Naive thymus-derived CD4-positive, alpha-beta T cell (primary cell): ENCODE data around the gene GRB10. TPM values are rescaled to one million over a fixed set of nuclear protein-coding genes. Genes with fewer than 3 reads are reported as not detected.

Source experiments
- ATAC-seq: fragments of 150-1000 bp; cut with Tn5 transposase; 2 replicates; pipeline ENCODE4 v1.10.0; 2021; ENCODE audit warnings: mild to moderate bottlenecking, moderate library complexity
- CTCF ChIA-PET: fragments of 350-600 bp; sonication (Branson Sonifier 250); formaldehyde crosslinking; loops from one replicate; lab custom pipeline; 2021; ENCODE audit warnings: antibody characterized with exemption; lab: Charles Lee
- POLR2A ChIA-PET: fragments of 350-600 bp; sonication (Branson Sonifier 250); formaldehyde crosslinking; loops from one replicate; lab custom pipeline; 2021; ENCODE audit warnings: antibody characterized with exemption, inconsistent platforms; lab: Charles Lee
- DNase-seq, 9 donors: peaks; one replicate each; pipeline versions ENCODE4 v3.0.0 to v3.0.0-alpha.2; 2020 to 2022; ENCODE audit warnings: mixed read lengths in 1 of 9
- H3K27ac ChIP-seq: one replicate; pipeline ENCODE4 v1.7.0; 2013; ENCODE audit warnings: mild to moderate bottlenecking, low read depth, low read length, moderate library complexity
- H3K27me3 ChIP-seq, 2 donors: one replicate each; pipeline ENCODE4 v1.7.0; 2013; ENCODE audit warnings: low read length in 2 of 2, mild to moderate bottlenecking in 2 of 2, moderate library complexity in 2 of 2; ENCODE audit not compliant: control insufficient read depth in 2 of 2, insufficient read depth in 2 of 2
- H3K36me3 ChIP-seq, 3 experiments: 1 replicate in 2 of 3; 2 replicates in 1 of 3; pipeline ENCODE4 v1.7.0; 2013; ENCODE audit warnings: low read length in 3 of 3, mild to moderate bottlenecking in 3 of 3, moderate library complexity in 1 of 3; ENCODE audit not compliant: insufficient read depth in 3 of 3, control insufficient read depth in 2 of 3
- H3K4me1 ChIP-seq, 2 donors: one replicate each; pipeline ENCODE4 v1.7.0; 2013; ENCODE audit warnings: low read length in 2 of 2, mild to moderate bottlenecking in 2 of 2, moderate library complexity in 1 of 2; ENCODE audit not compliant: control insufficient read depth in 2 of 2, insufficient read depth in 2 of 2
- H3K4me3 ChIP-seq: 2 replicates; pipeline ENCODE4 v1.7.0; 2013; ENCODE audit warnings: mild to moderate bottlenecking, low read length
- H3K9me3 ChIP-seq, 3 experiments: 1 replicate in 2 of 3; 2 replicates in 1 of 3; pipeline ENCODE4 v1.7.0; 2013; ENCODE audit warnings: low read length in 3 of 3; ENCODE audit not compliant: control insufficient read depth in 2 of 3
- H3K27ac Mint-ChIP-seq, 9 donors: one replicate each; pipeline ENCODE4 v1.8.0; 2020 to 2022; ENCODE audit warnings: mixed read lengths in 9 of 9, mild to moderate bottlenecking in 8 of 9, moderate library complexity in 5 of 9, inconsistent platforms in 2 of 9
- H3K27me3 Mint-ChIP-seq, 5 donors: one replicate each; pipeline ENCODE4 v1.8.0; 2021 to 2022; ENCODE audit warnings: mixed read lengths in 5 of 5, mild to moderate bottlenecking in 1 of 5
- H3K36me3 Mint-ChIP-seq, 5 donors: one replicate each; pipeline ENCODE4 v1.8.0; 2020 to 2022; ENCODE audit warnings: mixed read lengths in 5 of 5, mild to moderate bottlenecking in 3 of 5, inconsistent platforms in 1 of 5
- H3K4me1 Mint-ChIP-seq, 7 donors: one replicate each; pipeline ENCODE4 v1.8.0; 2020 to 2022; ENCODE audit warnings: mixed read lengths in 7 of 7, mild to moderate bottlenecking in 3 of 7, inconsistent platforms in 1 of 7
- H3K4me3 Mint-ChIP-seq, 10 donors: one replicate each; pipeline ENCODE4 v1.8.0; 2020 to 2022; ENCODE audit warnings: mild to moderate bottlenecking in 10 of 10, mixed read lengths in 10 of 10, moderate library complexity in 6 of 10, inconsistent platforms in 2 of 10
- H3K9me3 Mint-ChIP-seq, 11 donors: one replicate each; pipeline ENCODE4 v1.8.0; 2020 to 2022; ENCODE audit warnings: mixed read lengths in 11 of 11, mild to moderate bottlenecking in 4 of 11, inconsistent platforms in 1 of 11, moderate library complexity in 1 of 11
- intact Hi-C, 2 donors: fragments of 100-400 bp; cut with micrococcal nuclease; formaldehyde crosslinking; loops; one replicate each; pipeline ENCODE4 v1.15.1; 2023
- polyA plus RNA-seq, 2 donors: library from polyadenylated mRNA; unstranded; fragments of 300-500 nt; fragmentation: Illumina TruSeq; gene quantifications; one replicate each; pipeline ENCODE4 v1.2.3, GENCODE V29; 2021
- total RNA-seq, 6 experiments: library from RNA in 5 of 6; stranded (reverse) in 5 of 6; gene quantifications; 1 replicate in 5 of 6; 2 replicates in 1 of 6; pipeline ENCODE4 v1.2.3 and lab custom pipeline; 2021 to 2026

The GRB10 gene
- total and polyA plus RNA-seq, 7 experiments from 2014 or later, result 2.6 to 10.6 (median 6.2) TPM

- Mint-ChIP-seq H3K36me3 (peaks cover 0 to 18% (median 12%) of the 10 kb centered on the region in 5 donors), H3K4me3 (no peak overlapping the region), H3K9me3 (peaks cover 2 to 39% (median 16%) of the 10 kb centered on the region in 11 donors), H3K27ac (peak overlapping the region in 1 of 9 donors; percentile 31), H3K27me3 (no peaks in the 10 kb centered on the region), H3K4me1 (peaks cover 8 to 32% (median 13%) of the 10 kb centered on the region in 7 donors)
- Histone ChIP-seq H3K36me3 (no peaks in the 10 kb centered on the region), H3K9me3 (peaks cover 0 to 9% (median 0%) of the 10 kb centered on the region in 3 experiments), H3K4me1 (peaks cover 0 to 4% of the 10 kb centered on the region in 2 donors), H3K27ac (no peak overlapping the region), H3K4me3 (no peak overlapping the region), H3K27me3 (no peaks in the 10 kb centered on the region)
- no peak for ATAC-seq
- DNase-seq, result no peak
- ChIA-PET CTCF (no interaction called here), POLR2A (no interaction called here)
- intact Hi-C loops, result no loop called here
These were observed 16.4 kb downstream of the GRB10 start for GRCh38 chr7:50766106-50766848.

- intact Hi-C loops, result no loop called here
- Histone ChIP-seq H3K4me1 (peaks cover 0 to 5% of the 10 kb centered on the region in 2 donors), H3K4me3 (no peak overlapping the region), H3K9me3 (peaks cover 0 to 9% (median 0%) of the 10 kb centered on the region in 3 experiments), H3K36me3 (no peaks in the 10 kb centered on the region), H3K27me3 (no peaks in the 10 kb centered on the region), H3K27ac (no peak overlapping the region)
- H3K36me3 Mint-ChIP-seq, result peaks cover 0 to 19% (median 11%) of the 10 kb centered on the region in 5 donors
- DNase-seq (no peak), ATAC-seq (no peak)
- ChIA-PET POLR2A (interaction anchor here (1.2 kb wide), 1 partner anchor 9 kb away, joined by 4 read pairs; no protein-coding TSS in a partner anchor), CTCF (no interaction called here)
- H3K9me3 Mint-ChIP-seq, result peaks cover 2 to 41% (median 16%) of the 10 kb centered on the region in 11 donors
- peak overlapping the region in 5 of 9 donors; percentile 60 to 88 (median 76) for H3K27ac Mint-ChIP-seq
- H3K4me3 Mint-ChIP-seq, result peak overlapping the region in 8 of 10 donors; percentile 17 to 85 (median 66)
- H3K4me1 Mint-ChIP-seq, result peaks cover 10 to 39% (median 22%) of the 10 kb centered on the region in 7 donors
- H3K27me3 Mint-ChIP-seq, result no peaks in the 10 kb centered on the region
These were observed 20.4 kb downstream of the GRB10 start for GRCh38 chr7:50762337-50762736.

GRCh38 chr7:50761713-50762112 lies 21.0 kb downstream of the GRB10 start:
- Mint-ChIP-seq H3K4me1 (peaks cover 10 to 39% (median 22%) of the 10 kb centered on the region in 7 donors), H3K27me3 (no peaks in the 10 kb centered on the region), H3K27ac (peak overlapping the region in 8 of 9 donors; percentile 53 to 88 (median 76)), H3K4me3 (peak overlapping the region; percentile 5 to 85 (median 64)), H3K9me3 (peaks cover 2 to 41% (median 16%) of the 10 kb centered on the region in 11 donors), H3K36me3 (peaks cover 0 to 19% (median 11%) of the 10 kb centered on the region in 5 donors)
- ATAC-seq (peak; percentile 40), DNase-seq (peak in 6 of 9 donors; percentile 16 to 36 (median 23))
- no peaks in the 10 kb centered on the region for H3K27me3 ChIP-seq
- H3K27ac ChIP-seq, result no peak overlapping the region
- CTCF ChIA-PET, result no interaction called here
- no peaks in the 10 kb centered on the region for H3K36me3 ChIP-seq
- H3K4me1 ChIP-seq, result peaks cover 0 to 5% of the 10 kb centered on the region in 2 donors
- intact Hi-C loops, result no loop called here
- no peak overlapping the region for H3K4me3 ChIP-seq
- POLR2A ChIA-PET, result no interaction called here
- H3K9me3 ChIP-seq, result peaks cover 0 to 9% (median 0%) of the 10 kb centered on the region in 3 experiments

GRCh38 chr7:50757703-50758390 lies 24.8 kb downstream of the GRB10 start:
- POLR2A ChIA-PET, result no interaction called here
- CTCF ChIA-PET, result no interaction called here

GRCh38 chr7:50756180-50756579 lies 26.5 kb downstream of the GRB10 start:
- Mint-ChIP-seq H3K27me3 (no peaks in the 10 kb centered on the region), H3K27ac (no peak overlapping the region), H3K4me1 (peaks cover 5 to 34% (median 23%) of the 10 kb centered on the region in 7 donors), H3K36me3 (peaks cover 0 to 10% (median 0%) of the 10 kb centered on the region in 5 donors), H3K4me3 (no peak overlapping the region), H3K9me3 (peaks cover 0 to under 1% (median 0%) of the 10 kb centered on the region in 11 donors)
- H3K27me3 ChIP-seq, result no peaks in the 10 kb centered on the region
- H3K27ac ChIP-seq, result no peak overlapping the region
- POLR2A ChIA-PET, result no interaction called here
- H3K36me3 ChIP-seq, result no peaks in the 10 kb centered on the region
- CTCF ChIA-PET, result no interaction called here
- DNase-seq (no peak), ATAC-seq (no peak)
- intact Hi-C loops, result no loop called here
- peaks cover 0 to 6% of the 10 kb centered on the region in 2 donors for H3K4me1 ChIP-seq
- no peaks in the 10 kb centered on the region for H3K9me3 ChIP-seq
- H3K4me3 ChIP-seq, result no peak overlapping the region

More at GRCh38 chr7:50757703-50758390, 24.8 kb downstream of the GRB10 start:
- Histone ChIP-seq H3K4me3 (no peak overlapping the region), H3K27ac (no peak overlapping the region), H3K36me3 (no peaks in the 10 kb centered on the region), H3K27me3 (no peaks in the 10 kb centered on the region), H3K4me1 (peaks cover 0 to 11% of the 10 kb centered on the region in 2 donors), H3K9me3 (no peaks in the 10 kb centered on the region)
- intact Hi-C loops, result no loop called here
- Mint-ChIP-seq H3K4me1 (peaks cover 15 to 48% (median 37%) of the 10 kb centered on the region in 7 donors), H3K4me3 (no peak overlapping the region), H3K9me3 (peaks cover 0 to 15% (median 6%) of the 10 kb centered on the region in 11 donors), H3K27me3 (no peaks in the 10 kb centered on the region), H3K27ac (no peak overlapping the region), H3K36me3 (peaks cover 0 to 14% (median 5%) of the 10 kb centered on the region in 5 donors)
- no peak for DNase-seq
- ATAC-seq, result no peak

- peaks cover 0 to 20% (median 0%) of the 10 kb centered on the region in 5 donors for H3K36me3 Mint-ChIP-seq
- POLR2A ChIA-PET, result no interaction called here
- no peak overlapping the region for H3K4me3 Mint-ChIP-seq
- Histone ChIP-seq H3K4me1 (peaks cover 0 to 6% of the 10 kb centered on the region in 2 donors), H3K27me3 (no peaks in the 10 kb centered on the region), H3K4me3 (no peak overlapping the region), H3K9me3 (no peaks in the 10 kb centered on the region), H3K36me3 (no peaks in the 10 kb centered on the region), H3K27ac (no peak overlapping the region)
- H3K4me1 Mint-ChIP-seq, result peaks cover 5 to 26% (median 12%) of the 10 kb centered on the region in 7 donors
- no peak for DNase-seq
- no peaks in the 10 kb centered on the region for H3K9me3 Mint-ChIP-seq
- no peak for ATAC-seq
- intact Hi-C loops, result no loop called here
- peak overlapping the region in 1 of 9 donors; percentile 65 for H3K27ac Mint-ChIP-seq
- peaks cover 0 to 3% (median 0%) of the 10 kb centered on the region in 5 donors for H3K27me3 Mint-ChIP-seq
- CTCF ChIA-PET, result no interaction called here
These were observed 28.0 kb downstream of the GRB10 start for GRCh38 chr7:50754684-50755083.
